22Rv1 (cell line): ENCODE measurements around the gene TICAM1.
"Not testable (repeated sequence)": the region's sequence is repeated elsewhere in the genome, so short reads cannot be mapped to it uniquely, and the experiment has no call there.

ENCODE experiments used
- H3K27ac ChIP-seq: fragments of 450-650 bp; 2 replicates; pipeline ENCODE4 v1.5.1; 2017
- CTCF ChIP-seq: fragments of 450-650 bp; IDR thresholded peaks from 2 replicates; pipeline ENCODE4 v1.5.1; 2017; ENCODE audit warnings: mild to moderate bottlenecking
- ZFX ChIP-seq: fragments of 450-650 bp; IDR thresholded peaks from 2 replicates; pipeline ENCODE4 v1.6.1; 2017; ENCODE audit warnings: antibody characterized with exemption, borderline replicate concordance

The TICAM1 gene

GRCh38 chr19:4852484-4852883 is 21.0 kb upstream of the TICAM1 start:
- no peak overlapping the region for H3K27ac ChIP-seq
- TF ChIP-seq CTCF (no peak), ZFX (no peak)

GRCh38 chr19:4851551-4852290 is 20.2 kb upstream of the TICAM1 start:
- no peak overlapping the region for H3K27ac ChIP-seq
- no peak for TF ChIP-seq ZFX
- peak; percentile 91 for TF ChIP-seq CTCF

GRCh38 chr19:4849019-4849418 is 17.5 kb upstream of the TICAM1 start:
- TF ChIP-seq CTCF (no peak), ZFX (no peak)
- H3K27ac ChIP-seq: no peak overlapping the region

- TF ChIP-seq CTCF (no peak), ZFX (no peak)
- H3K27ac ChIP-seq: no peak overlapping the region
Observed at GRCh38 chr19:4847190-4847973, 15.9 kb upstream of the TICAM1 start.

GRCh38 chr19:4845975-4846374 is 14.5 kb upstream of the TICAM1 start:
- H3K27ac ChIP-seq: not testable (repeated sequence)

- no peak overlapping the region for H3K27ac ChIP-seq
- TF ChIP-seq CTCF (no peak), ZFX (no peak)
Observed at GRCh38 chr19:4844348-4845179, 13.1 kb upstream of the TICAM1 start.

GRCh38 chr19:4843647-4843965 is 12.1 kb upstream of the TICAM1 start:
- H3K27ac ChIP-seq: no peak overlapping the region
- TF ChIP-seq CTCF (no peak), ZFX (no peak)
